Mesodermal cell (in vitro differentiated cells): ENCODE results near the gene LPCAT2.

Source experiments
- H3K27ac ChIP-seq: 2 replicates; pipeline ENCODE4 v1.7.0; 2013; ENCODE audit warnings: mild to moderate bottlenecking, low read depth, low read length, moderate library complexity; ENCODE audit not compliant: severe bottlenecking
- H3K36me3 ChIP-seq: 2 replicates; pipeline ENCODE4 v1.7.1; 2013; ENCODE audit warnings: mild to moderate bottlenecking, low read length, moderate library complexity; ENCODE audit not compliant: control insufficient read depth, insufficient read depth
- H3K4me1 ChIP-seq: one replicate; pipeline ENCODE4 v1.7.1; 2013; ENCODE audit warnings: mild to moderate bottlenecking, low read length; ENCODE audit not compliant: insufficient read depth, control insufficient read depth, poor library complexity, severe bottlenecking
- H3K4me3 ChIP-seq: 2 replicates; pipeline ENCODE4 v1.7.0; 2013; ENCODE audit warnings: low read length, control low read depth, mild to moderate bottlenecking; ENCODE audit not compliant: insufficient read depth, poor library complexity, severe bottlenecking; ENCODE audit errors: extremely low read depth
- H3K9me3 ChIP-seq: 2 replicates; pipeline ENCODE4 v1.7.1; 2013; ENCODE audit warnings: mild to moderate bottlenecking, low read length, moderate library complexity; ENCODE audit not compliant: control insufficient read depth
- WGBS, 2 experiments: methylation state at CpG; one replicate each; pipeline ENCODE4 v1.1.5; 2013; ENCODE audit warnings: missing lambda C conversion rate in 2 of 2; ENCODE audit not compliant: insufficient coverage in 2 of 2; 5-methylcytosine and 5-hydroxymethylcytosine counted together

Gene LPCAT2

GRCh38 chr16:55505333-55506015, 3.4 kb upstream of the LPCAT2 start:
- H3K4me1 ChIP-seq = peaks cover 19% of the 10 kb centered on the region
- 94 to 100% methylated on average over 5 to 9 of the region's 10 CpGs for whole genome bisulfite sequencing, 2 experiments
- no peaks in the 10 kb centered on the region for H3K9me3 ChIP-seq
- no peak overlapping the region for H3K27ac ChIP-seq
- H3K4me3 ChIP-seq = no peak overlapping the region
- peaks cover 79% of the 10 kb centered on the region for H3K36me3 ChIP-seq

- WGBS, 2 experiments = 91 to 93% methylated on average over 5 to 7 of the region's 7 CpGs
- Histone ChIP-seq H3K4me1 (peaks cover 13% of the 10 kb centered on the region), H3K9me3 (no peaks in the 10 kb centered on the region), H3K27ac (no peak overlapping the region), H3K36me3 (peaks cover 73% of the 10 kb centered on the region), H3K4me3 (no peak overlapping the region)
Observed at GRCh38 chr16:55506083-55506482, 2.8 kb upstream of the LPCAT2 start.

GRCh38 chr16:55506708-55507107, 2.2 kb upstream of the LPCAT2 start:
- peaks cover under 1% of the 10 kb centered on the region for H3K9me3 ChIP-seq
- H3K4me3 ChIP-seq = no peak overlapping the region
- peaks cover 71% of the 10 kb centered on the region for H3K36me3 ChIP-seq
- 90 to 100% methylated on average over 1 to 2 of the region's 4 CpGs for WGBS, 2 experiments
- H3K27ac ChIP-seq = no peak overlapping the region
- H3K4me1 ChIP-seq = peaks cover 8% of the 10 kb centered on the region

- no peaks in the 10 kb centered on the region for H3K4me1 ChIP-seq
- H3K27ac ChIP-seq = no peak overlapping the region
- H3K4me3 ChIP-seq = peak overlapping the region; percentile 73
- 78 to 82% methylated on average over 7 to 8 of the region's 9 CpGs for WGBS, 2 experiments
- peaks cover 65% of the 10 kb centered on the region for H3K36me3 ChIP-seq
- peaks cover 18% of the 10 kb centered on the region for H3K9me3 ChIP-seq
Observed at GRCh38 chr16:55508271-55508921, 476 bp upstream of the LPCAT2 start.

GRCh38 chr16:55510185-55510805, 1.4 kb downstream of the LPCAT2 start:
- H3K27ac ChIP-seq = no peak overlapping the region
- H3K36me3 ChIP-seq = peaks cover 48% of the 10 kb centered on the region
- peak overlapping the region; percentile 73 for H3K4me3 ChIP-seq
- peaks cover 28% of the 10 kb centered on the region for H3K9me3 ChIP-seq
- H3K4me1 ChIP-seq = no peaks in the 10 kb centered on the region
- no CpG with 5 or more reads among the region's 4 CpGs for WGBS, 2 experiments

GRCh38 chr16:55512941-55513340, 4.1 kb downstream of the LPCAT2 start:
- no peak overlapping the region for H3K4me3 ChIP-seq
- no peak overlapping the region for H3K27ac ChIP-seq
- WGBS, 2 experiments = 100% methylated on average over 1 of the region's 1 CpG
- peaks cover 28% of the 10 kb centered on the region for H3K9me3 ChIP-seq
- H3K4me1 ChIP-seq = no peaks in the 10 kb centered on the region
- peaks cover 22% of the 10 kb centered on the region for H3K36me3 ChIP-seq

- Histone ChIP-seq H3K4me1 (no peaks in the 10 kb centered on the region), H3K9me3 (peaks cover 28% of the 10 kb centered on the region), H3K36me3 (peaks cover 15% of the 10 kb centered on the region), H3K4me3 (no peak overlapping the region), H3K27ac (no peak overlapping the region)
- 76 to 100% methylated on average over 2 to 3 of the region's 5 CpGs for WGBS, 2 experiments
Observed at GRCh38 chr16:55513616-55514015, 4.7 kb downstream of the LPCAT2 start.

- H3K4me1 ChIP-seq = no peaks in the 10 kb centered on the region
- WGBS, 2 experiments = no CpG with 5 or more reads among the region's 1 CpG
- H3K36me3 ChIP-seq = peaks cover 15% of the 10 kb centered on the region
- H3K9me3 ChIP-seq = peaks cover 28% of the 10 kb centered on the region
- H3K27ac ChIP-seq = no peak overlapping the region
- H3K4me3 ChIP-seq = no peak overlapping the region
Observed at GRCh38 chr16:55515111-55515510, 6.2 kb downstream of the LPCAT2 start.

- WGBS, 2 experiments = no CpG with 5 or more reads among the region's 1 CpG
Observed at GRCh38 chr16:55521792-55522191, 12.9 kb downstream of the LPCAT2 start.

GRCh38 chr16:55526441-55526840, 17.6 kb downstream of the LPCAT2 start:
- no CpG with 5 or more reads among the region's 2 CpGs for WGBS, 2 experiments
- H3K27ac ChIP-seq = no peak overlapping the region
- H3K4me1 ChIP-seq = no peaks in the 10 kb centered on the region
- no peaks in the 10 kb centered on the region for H3K36me3 ChIP-seq
- no peak overlapping the region for H3K4me3 ChIP-seq
- peaks cover 4% of the 10 kb centered on the region for H3K9me3 ChIP-seq

More at GRCh38 chr16:55521792-55522191, 12.9 kb downstream of the LPCAT2 start:
- H3K36me3 ChIP-seq = no peaks in the 10 kb centered on the region
- no peaks in the 10 kb centered on the region for H3K4me1 ChIP-seq
- H3K27ac ChIP-seq = no peak overlapping the region
- no peak overlapping the region for H3K4me3 ChIP-seq
- peaks cover 4% of the 10 kb centered on the region for H3K9me3 ChIP-seq

GRCh38 chr16:55527885-55528284, 19.0 kb downstream of the LPCAT2 start:
- no peak overlapping the region for H3K4me3 ChIP-seq
- no peaks in the 10 kb centered on the region for H3K4me1 ChIP-seq
- no peak overlapping the region for H3K27ac ChIP-seq
- no peaks in the 10 kb centered on the region for H3K9me3 ChIP-seq
- no peaks in the 10 kb centered on the region for H3K36me3 ChIP-seq
